ENCODE results near the gene PINK1.
"Not testable (repeated sequence)": the region's sequence is repeated elsewhere in the genome, so short reads cannot be mapped to it uniquely, and the experiment has no call there.

The PINK1 gene

DNA sequence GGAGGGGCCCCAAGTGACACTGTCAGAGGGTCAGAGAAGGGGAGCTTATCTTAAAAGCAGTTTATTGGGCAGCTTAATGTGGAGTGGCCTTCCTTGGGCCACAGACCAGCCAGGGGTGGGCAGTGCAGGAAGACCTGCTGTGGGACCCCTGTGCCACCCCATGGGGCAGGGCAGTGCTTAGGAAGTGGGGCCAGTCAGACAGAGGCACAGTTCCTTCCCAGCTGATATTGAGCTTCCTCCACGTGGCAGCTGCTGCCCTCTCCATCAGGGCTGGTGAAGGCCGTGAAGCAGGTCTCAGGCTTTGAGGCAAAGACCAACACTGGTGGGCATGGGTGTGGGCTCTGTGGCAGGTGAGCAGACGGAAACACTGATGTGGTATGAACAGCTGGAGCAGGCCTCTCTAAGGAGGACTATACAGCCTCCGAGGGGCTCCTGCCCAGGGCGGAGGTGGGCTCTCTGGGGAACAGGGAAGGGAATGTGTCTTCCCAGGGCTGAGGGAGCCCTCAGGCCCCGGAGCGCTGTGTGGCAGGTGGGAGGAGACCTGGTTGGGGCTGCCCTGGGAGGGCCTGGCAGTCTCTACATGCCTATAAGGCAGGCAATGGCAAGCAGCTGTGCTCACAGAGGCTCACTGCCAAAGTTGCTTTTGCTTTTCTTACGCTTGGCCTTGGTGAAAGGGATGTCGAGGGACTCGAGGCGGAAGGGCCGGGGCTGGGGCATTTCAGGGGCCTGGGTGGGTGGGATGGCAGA is 30.9 kb downstream of the PINK1 start:
- Histone ChIP-seq H3K9me3 (ENCODE audit: control insufficient read depth in 1 of 2, low read length in 2 of 2) (no peaks in the 10 kb centered on the region), H3K4me3 (ENCODE audit: low read depth in 1 of 2, low read length in 2 of 2) (no peak overlapping the region), H3K36me3 (ENCODE audit: control insufficient read depth in 1 of 2, insufficient read depth in 2 of 2, low read length in 2 of 2) (no peaks in the 10 kb centered on the region), H3K27me3 (ENCODE audit: low read depth, low read length) (no peaks in the 10 kb centered on the region), H3K27ac (ENCODE audit: low read length) (no peak overlapping the region), H3K4me1 (ENCODE audit: control insufficient read depth in 1 of 2, insufficient read depth in 2 of 2, low read length in 2 of 2) (peaks cover 0 to 21% of the 10 kb centered on the region in 2 donors)

DNA sequence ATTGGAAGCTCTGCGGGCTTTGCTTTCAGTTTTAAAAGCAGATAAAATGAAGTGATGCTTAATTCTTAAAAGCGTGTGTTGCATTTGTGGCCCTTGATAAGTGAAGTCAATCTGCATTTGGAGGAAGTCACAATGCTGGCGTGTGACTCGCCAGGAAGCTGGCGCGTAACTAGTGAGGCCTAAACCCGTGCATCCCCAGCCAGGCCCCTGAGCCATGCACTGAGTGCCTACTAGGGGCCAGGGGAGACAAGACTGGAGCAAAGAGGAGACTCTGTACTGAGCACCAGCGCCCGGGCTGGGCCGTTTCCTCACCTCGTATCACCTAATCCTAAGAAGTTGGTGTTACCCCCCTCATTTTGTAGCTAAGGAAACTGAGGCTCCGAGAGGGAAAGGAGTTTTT is 32.5 kb downstream of the PINK1 start:
- Histone ChIP-seq H3K27ac (ENCODE audit: low read length) (no peak overlapping the region), H3K27me3 (ENCODE audit: low read depth, low read length) (no peaks in the 10 kb centered on the region), H3K4me3 (ENCODE audit: low read depth in 1 of 2, low read length in 2 of 2) (no peak overlapping the region), H3K9me3 (ENCODE audit: control insufficient read depth in 1 of 2, low read length in 2 of 2) (no peaks in the 10 kb centered on the region), H3K4me1 (ENCODE audit: control insufficient read depth in 1 of 2, insufficient read depth in 2 of 2, low read length in 2 of 2) (peaks cover 0 to 8% of the 10 kb centered on the region in 2 donors), H3K36me3 (ENCODE audit: control insufficient read depth in 1 of 2, insufficient read depth in 2 of 2, low read length in 2 of 2) (no peaks in the 10 kb centered on the region)

DNA sequence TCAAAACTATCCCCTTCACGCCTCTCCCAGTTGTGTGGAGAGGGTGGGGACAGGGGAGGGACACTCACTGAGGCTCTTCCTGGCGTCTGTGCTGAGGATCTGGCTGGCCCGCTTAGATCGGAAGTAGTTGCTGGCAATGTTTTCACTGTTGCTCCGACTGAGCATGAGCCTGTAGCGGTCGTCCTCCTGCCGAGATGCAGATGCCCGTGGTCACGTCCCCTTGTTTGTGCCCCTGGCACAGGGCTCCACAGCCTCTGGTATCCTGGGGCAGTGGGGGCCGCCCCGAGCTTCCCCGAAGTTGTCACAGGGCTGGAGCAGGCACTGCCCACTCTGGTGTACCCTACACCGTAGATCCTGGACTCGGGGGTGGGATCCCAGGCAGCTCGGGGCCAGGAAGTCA is 32.9 kb downstream of the PINK1 start:
- H3K27ac ChIP-seq (ENCODE audit: low read length) = no peak overlapping the region
- H3K36me3 ChIP-seq (ENCODE audit: control insufficient read depth in 1 of 2, insufficient read depth in 2 of 2, low read length in 2 of 2) = no peaks in the 10 kb centered on the region
- H3K4me1 ChIP-seq (ENCODE audit: control insufficient read depth in 1 of 2, insufficient read depth in 2 of 2, low read length in 2 of 2) = peaks cover 0 to 7% of the 10 kb centered on the region in 2 donors
- H3K4me3 ChIP-seq (ENCODE audit: low read depth in 1 of 2, low read length in 2 of 2) = no peak overlapping the region
- H3K9me3 ChIP-seq (ENCODE audit: control insufficient read depth in 1 of 2, low read length in 2 of 2) = no peaks in the 10 kb centered on the region
- H3K27me3 ChIP-seq (ENCODE audit: low read depth, low read length) = no peaks in the 10 kb centered on the region

DNA sequence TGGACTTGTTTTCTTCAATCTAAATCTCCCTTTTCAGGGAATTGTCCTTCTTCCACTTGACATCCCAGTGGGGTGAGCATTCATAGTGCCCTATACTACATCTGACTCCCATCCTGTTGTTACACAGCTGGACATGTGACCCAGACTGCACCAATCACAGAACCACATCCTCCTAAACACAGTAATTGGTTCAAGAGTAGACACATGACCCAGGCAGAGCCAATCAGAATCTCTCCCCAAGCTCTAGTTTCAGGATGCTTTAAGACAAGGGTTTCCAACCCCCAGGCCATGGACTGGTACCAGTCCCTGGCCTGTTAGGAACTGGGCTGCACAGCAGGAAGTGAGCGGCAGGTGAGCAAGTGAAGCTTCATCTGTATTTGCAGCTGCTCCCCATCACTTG is 33.5 kb downstream of the PINK1 start:
- no peaks in the 10 kb centered on the region for H3K36me3 ChIP-seq (ENCODE audit: control insufficient read depth in 1 of 2, insufficient read depth in 2 of 2, low read length in 2 of 2)
- H3K9me3 ChIP-seq (ENCODE audit: control insufficient read depth in 1 of 2, low read length in 2 of 2) = no peaks in the 10 kb centered on the region
- H3K4me1 ChIP-seq (ENCODE audit: control insufficient read depth in 1 of 2, insufficient read depth in 2 of 2, low read length in 2 of 2) = peaks cover 0 to 6% of the 10 kb centered on the region in 2 donors
- no peaks in the 10 kb centered on the region for H3K27me3 ChIP-seq (ENCODE audit: low read depth, low read length)
- no peak overlapping the region for H3K27ac ChIP-seq (ENCODE audit: low read length)
- H3K4me3 ChIP-seq (ENCODE audit: low read depth in 1 of 2, low read length in 2 of 2) = no peak overlapping the region

DNA sequence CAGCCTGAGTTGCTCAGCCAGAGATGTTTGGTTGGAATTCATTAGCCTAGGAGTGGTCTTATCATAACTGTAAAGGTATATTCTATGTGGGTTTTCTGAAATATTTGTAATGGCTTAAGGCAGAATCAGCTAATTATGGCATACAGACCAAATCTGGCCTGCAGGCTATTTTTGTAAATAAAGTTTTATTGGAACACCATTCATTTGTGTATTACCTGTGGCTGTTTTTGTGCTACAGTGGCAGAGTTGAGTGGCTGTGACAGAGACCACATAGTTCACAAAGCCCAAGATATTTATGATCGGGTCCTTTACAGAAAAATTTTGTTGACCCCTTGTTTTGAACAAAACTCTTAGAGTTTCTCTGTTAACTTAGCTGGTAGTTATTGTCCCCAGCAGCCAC is 35.3 kb downstream of the PINK1 start:
- H3K9me3 ChIP-seq (ENCODE audit: control insufficient read depth in 1 of 2, low read length in 2 of 2) = no peaks in the 10 kb centered on the region
- H3K27me3 ChIP-seq (ENCODE audit: low read depth, low read length) = no peaks in the 10 kb centered on the region
- no peaks in the 10 kb centered on the region for H3K4me1 ChIP-seq (ENCODE audit: control insufficient read depth in 1 of 2, insufficient read depth in 2 of 2, low read length in 2 of 2)
- no peak overlapping the region for H3K4me3 ChIP-seq (ENCODE audit: low read depth in 1 of 2, low read length in 2 of 2)
- no peaks in the 10 kb centered on the region for H3K36me3 ChIP-seq (ENCODE audit: control insufficient read depth in 1 of 2, insufficient read depth in 2 of 2, low read length in 2 of 2)
- no peak overlapping the region for H3K27ac ChIP-seq (ENCODE audit: low read length)

DNA sequence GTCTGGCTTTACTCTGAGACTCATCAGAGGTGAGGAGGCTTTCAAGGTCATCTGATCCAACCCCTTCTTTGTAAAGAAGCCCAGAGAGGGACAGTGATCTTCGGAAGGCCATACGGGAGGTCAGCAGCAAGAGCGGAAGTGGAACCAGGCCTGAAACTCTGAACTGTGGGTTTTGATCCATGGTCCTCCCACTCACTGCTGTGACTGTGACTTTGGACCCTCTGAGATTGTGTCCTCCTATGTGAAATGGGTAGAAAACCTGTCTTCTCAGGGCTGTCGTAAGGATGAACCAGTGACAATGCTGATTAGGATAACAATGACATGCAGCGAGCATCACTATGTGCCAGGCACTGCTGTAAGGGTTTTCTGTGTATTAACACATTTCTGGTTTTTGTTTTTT is 37.7 kb downstream of the PINK1 start:
- H3K36me3 ChIP-seq (ENCODE audit: control insufficient read depth in 1 of 2, insufficient read depth in 2 of 2, low read length in 2 of 2) = no peaks in the 10 kb centered on the region
- no peaks in the 10 kb centered on the region for H3K9me3 ChIP-seq (ENCODE audit: control insufficient read depth in 1 of 2, low read length in 2 of 2)
- H3K27me3 ChIP-seq (ENCODE audit: low read depth, low read length) = no peaks in the 10 kb centered on the region
- no peak overlapping the region for H3K27ac ChIP-seq (ENCODE audit: low read length)
- H3K4me1 ChIP-seq (ENCODE audit: control insufficient read depth in 1 of 2, insufficient read depth in 2 of 2, low read length in 2 of 2) = no peaks in the 10 kb centered on the region
- H3K4me3 ChIP-seq (ENCODE audit: low read depth in 1 of 2, low read length in 2 of 2) = no peak overlapping the region

DNA sequence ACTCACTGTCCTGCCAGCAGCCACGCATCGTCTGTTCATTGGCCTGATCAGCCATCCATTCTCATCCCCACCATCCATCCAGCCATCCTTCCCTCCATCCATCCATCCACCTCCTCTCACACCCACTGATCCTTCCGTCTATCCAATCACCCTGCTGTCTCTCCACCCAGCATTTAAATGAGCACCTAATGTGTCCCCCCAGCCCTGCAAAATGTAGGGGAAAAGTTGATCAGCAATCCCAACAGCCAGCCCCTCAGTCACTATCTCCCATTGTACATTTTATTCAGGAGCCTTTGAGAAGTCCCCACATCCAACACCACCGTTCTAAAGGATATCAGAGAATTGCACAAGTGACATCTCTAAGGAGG is 39.0 kb downstream of the PINK1 start:
- Histone ChIP-seq H3K27me3 (ENCODE audit: low read depth, low read length) (no peaks in the 10 kb centered on the region), H3K9me3 (ENCODE audit: control insufficient read depth in 1 of 2, low read length in 2 of 2) (no peaks in the 10 kb centered on the region), H3K4me1 (ENCODE audit: control insufficient read depth in 1 of 2, insufficient read depth in 2 of 2, low read length in 2 of 2) (no peaks in the 10 kb centered on the region), H3K27ac (ENCODE audit: low read length) (no peak overlapping the region), H3K4me3 (ENCODE audit: low read depth in 1 of 2, low read length in 2 of 2) (no peak overlapping the region), H3K36me3 (ENCODE audit: control insufficient read depth in 1 of 2, insufficient read depth in 2 of 2, low read length in 2 of 2) (no peaks in the 10 kb centered on the region)

DNA sequence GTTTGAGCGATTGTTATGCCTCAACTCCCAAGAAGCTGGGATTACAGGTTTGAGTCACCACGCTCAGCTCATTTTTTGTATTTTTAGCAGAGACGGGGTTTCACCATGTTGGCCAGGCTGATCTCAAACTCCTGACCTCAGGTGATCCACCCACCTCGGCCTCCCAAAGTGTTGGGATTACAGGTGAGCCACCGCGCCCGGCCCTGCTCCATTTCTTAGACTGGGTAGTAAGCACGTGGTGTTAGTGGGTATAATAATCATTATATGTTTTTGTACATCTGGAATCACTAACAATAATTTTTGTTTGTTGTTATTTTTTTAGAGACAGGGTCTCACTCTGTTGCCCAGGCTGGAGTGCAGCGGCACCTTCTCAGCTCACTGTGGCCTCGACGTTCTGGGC is 40.4 kb downstream of the PINK1 start:
- H3K27me3 ChIP-seq (ENCODE audit: low read depth, low read length); H3K36me3 ChIP-seq (ENCODE audit: control insufficient read depth in 1 of 2, insufficient read depth in 2 of 2, low read length in 2 of 2); H3K4me1 ChIP-seq (ENCODE audit: control insufficient read depth in 1 of 2, insufficient read depth in 2 of 2, low read length in 2 of 2); H3K9me3 ChIP-seq (ENCODE audit: control insufficient read depth in 1 of 2, low read length in 2 of 2); H3K4me3 ChIP-seq (ENCODE audit: low read depth in 1 of 2, low read length in 2 of 2); H3K27ac ChIP-seq (ENCODE audit: low read length): not testable (repeated sequence)

DNA sequence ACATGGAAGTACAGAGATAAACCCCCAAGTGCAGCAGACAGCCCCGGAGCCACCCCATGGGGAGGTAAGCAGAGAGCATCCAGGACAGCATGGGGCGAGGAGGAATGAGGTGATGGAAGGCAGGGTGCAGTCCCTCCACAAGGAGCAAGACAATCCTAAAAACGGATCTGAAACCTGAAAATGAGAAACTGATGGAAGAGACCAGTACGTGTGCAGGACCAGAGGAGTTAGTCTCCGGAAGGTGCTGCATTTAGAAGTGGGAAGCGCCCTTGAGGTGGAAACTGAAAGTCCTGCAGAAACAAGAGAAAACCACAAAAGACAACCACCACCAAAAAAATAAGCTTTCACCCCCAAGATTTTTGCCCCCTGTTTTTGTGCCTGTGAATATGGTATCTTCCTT is 45.3 kb downstream of the PINK1 start:
- no peaks in the 10 kb centered on the region for H3K36me3 ChIP-seq (ENCODE audit: control insufficient read depth in 1 of 2, insufficient read depth in 2 of 2, low read length in 2 of 2)
- H3K9me3 ChIP-seq (ENCODE audit: control insufficient read depth in 1 of 2, low read length in 2 of 2) = no peaks in the 10 kb centered on the region
- no peaks in the 10 kb centered on the region for H3K27me3 ChIP-seq (ENCODE audit: low read depth, low read length)
- no peak overlapping the region for H3K4me3 ChIP-seq (ENCODE audit: low read depth in 1 of 2, low read length in 2 of 2)
- H3K27ac ChIP-seq (ENCODE audit: low read length) = no peak overlapping the region
- H3K4me1 ChIP-seq (ENCODE audit: control insufficient read depth in 1 of 2, insufficient read depth in 2 of 2, low read length in 2 of 2) = no peaks in the 10 kb centered on the region

DNA sequence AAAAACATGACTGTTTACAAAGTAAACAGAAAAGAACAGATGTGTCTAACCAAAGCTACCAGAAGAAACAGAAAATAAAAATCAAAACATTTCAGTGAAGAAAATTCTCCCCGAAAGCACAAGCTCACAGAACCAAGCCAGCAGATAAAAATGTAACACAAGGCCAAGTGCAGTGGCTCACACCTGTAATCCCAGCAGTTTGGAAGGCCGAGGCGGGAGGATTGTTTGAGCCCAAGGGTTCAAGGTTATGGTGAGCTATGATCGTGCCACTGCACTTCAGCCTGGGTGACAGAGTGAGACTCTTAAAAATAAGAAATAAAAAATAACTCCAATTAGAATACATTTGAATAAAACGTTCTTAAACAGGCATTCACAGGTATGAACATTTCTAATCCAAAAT is 47.0 kb downstream of the PINK1 start:
- H3K36me3 ChIP-seq (ENCODE audit: control insufficient read depth in 1 of 2, insufficient read depth in 2 of 2, low read length in 2 of 2) = no peaks in the 10 kb centered on the region
- no peak overlapping the region for H3K4me3 ChIP-seq (ENCODE audit: low read depth in 1 of 2, low read length in 2 of 2)
- H3K27me3 ChIP-seq (ENCODE audit: low read depth, low read length) = no peaks in the 10 kb centered on the region

DNA sequence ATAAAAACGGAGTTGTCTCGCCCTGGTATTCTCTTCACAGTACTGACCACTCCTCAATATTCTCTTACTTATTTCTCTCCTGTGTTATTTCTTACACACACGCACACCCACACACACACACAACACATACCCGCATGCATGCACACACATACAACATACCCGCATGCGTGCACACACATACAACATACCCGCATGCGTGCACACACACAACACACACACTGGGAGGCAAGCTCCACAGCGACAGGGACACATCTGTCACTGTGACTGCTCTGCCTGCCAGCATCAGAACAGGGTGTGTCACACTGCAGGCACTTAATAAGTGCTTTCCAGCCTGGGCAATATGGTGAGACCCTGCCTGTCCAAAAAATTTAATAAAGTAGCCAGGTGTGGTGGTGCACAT is 48.7 kb downstream of the PINK1 start:
- no peaks in the 10 kb centered on the region for H3K27me3 ChIP-seq (ENCODE audit: low read depth, low read length)
- H3K9me3 ChIP-seq (ENCODE audit: control insufficient read depth in 1 of 2, low read length in 2 of 2) = no peaks in the 10 kb centered on the region
- no peaks in the 10 kb centered on the region for H3K36me3 ChIP-seq (ENCODE audit: control insufficient read depth in 1 of 2, insufficient read depth in 2 of 2, low read length in 2 of 2)
- no peak overlapping the region for H3K27ac ChIP-seq (ENCODE audit: low read length)
- H3K4me1 ChIP-seq (ENCODE audit: control insufficient read depth in 1 of 2, insufficient read depth in 2 of 2, low read length in 2 of 2) = no peaks in the 10 kb centered on the region
- no peak overlapping the region for H3K4me3 ChIP-seq (ENCODE audit: low read depth in 1 of 2, low read length in 2 of 2)

More for the DNA sequence above, 47.0 kb downstream of the PINK1 start:
- Histone ChIP-seq H3K27ac (ENCODE audit: low read length) (no peak overlapping the region), H3K4me1 (ENCODE audit: control insufficient read depth in 1 of 2, insufficient read depth in 2 of 2, low read length in 2 of 2) (no peaks in the 10 kb centered on the region), H3K9me3 (ENCODE audit: control insufficient read depth in 1 of 2, low read length in 2 of 2) (no peaks in the 10 kb centered on the region)

DNA sequence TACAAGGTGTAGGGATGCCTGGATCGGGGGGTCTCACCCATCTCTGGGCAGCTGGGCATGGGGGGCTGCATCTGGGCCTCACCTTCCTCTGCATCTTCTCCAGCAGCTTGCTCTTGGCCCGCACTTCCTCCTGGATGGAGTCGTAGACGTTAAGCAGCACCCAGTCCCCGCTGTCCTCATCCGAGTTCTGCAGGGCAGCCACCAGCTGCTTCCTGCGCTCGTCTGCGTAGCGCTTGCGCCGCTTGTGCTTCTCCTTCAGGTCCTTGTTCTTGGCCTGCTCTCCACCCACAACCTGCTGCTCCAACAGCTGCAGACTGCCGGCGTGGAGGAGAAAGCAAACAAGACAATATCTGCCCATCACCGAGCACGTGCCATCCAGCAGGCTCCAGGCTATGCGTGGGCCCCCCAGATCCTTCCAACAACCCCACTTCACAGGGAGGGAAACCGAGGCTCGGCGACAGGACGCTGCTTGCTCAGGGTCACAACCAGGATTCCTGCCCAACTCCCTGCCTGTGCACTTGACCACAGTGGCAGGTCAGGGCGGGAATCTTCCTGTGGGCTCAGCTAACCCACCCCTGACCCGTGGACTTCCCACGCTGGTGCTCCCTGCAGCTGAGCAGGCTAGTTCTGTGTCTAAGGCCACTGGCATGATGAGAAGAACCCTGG is 49.4 kb downstream of the PINK1 start:
- Histone ChIP-seq H3K4me1 (ENCODE audit: control insufficient read depth in 1 of 2, insufficient read depth in 2 of 2, low read length in 2 of 2) (no peaks in the 10 kb centered on the region), H3K9me3 (ENCODE audit: control insufficient read depth in 1 of 2, low read length in 2 of 2) (no peaks in the 10 kb centered on the region), H3K4me3 (ENCODE audit: low read depth in 1 of 2, low read length in 2 of 2) (no peak overlapping the region), H3K36me3 (ENCODE audit: control insufficient read depth in 1 of 2, insufficient read depth in 2 of 2, low read length in 2 of 2) (no peaks in the 10 kb centered on the region), H3K27me3 (ENCODE audit: low read depth, low read length) (no peaks in the 10 kb centered on the region), H3K27ac (ENCODE audit: low read length) (no peak overlapping the region)

Measured in muscle layer of duodenum (tissue), 2 donors.